ENCODE data around the gene NHEJ1. TPM values are rescaled to one million over a fixed set of nuclear protein-coding genes. Genes with fewer than 3 reads are reported as not detected.

NHEJ1 gene
- total RNA-seq, 2 donors from 2014 or later: 15.2 to 16.9 TPM

DNA sequence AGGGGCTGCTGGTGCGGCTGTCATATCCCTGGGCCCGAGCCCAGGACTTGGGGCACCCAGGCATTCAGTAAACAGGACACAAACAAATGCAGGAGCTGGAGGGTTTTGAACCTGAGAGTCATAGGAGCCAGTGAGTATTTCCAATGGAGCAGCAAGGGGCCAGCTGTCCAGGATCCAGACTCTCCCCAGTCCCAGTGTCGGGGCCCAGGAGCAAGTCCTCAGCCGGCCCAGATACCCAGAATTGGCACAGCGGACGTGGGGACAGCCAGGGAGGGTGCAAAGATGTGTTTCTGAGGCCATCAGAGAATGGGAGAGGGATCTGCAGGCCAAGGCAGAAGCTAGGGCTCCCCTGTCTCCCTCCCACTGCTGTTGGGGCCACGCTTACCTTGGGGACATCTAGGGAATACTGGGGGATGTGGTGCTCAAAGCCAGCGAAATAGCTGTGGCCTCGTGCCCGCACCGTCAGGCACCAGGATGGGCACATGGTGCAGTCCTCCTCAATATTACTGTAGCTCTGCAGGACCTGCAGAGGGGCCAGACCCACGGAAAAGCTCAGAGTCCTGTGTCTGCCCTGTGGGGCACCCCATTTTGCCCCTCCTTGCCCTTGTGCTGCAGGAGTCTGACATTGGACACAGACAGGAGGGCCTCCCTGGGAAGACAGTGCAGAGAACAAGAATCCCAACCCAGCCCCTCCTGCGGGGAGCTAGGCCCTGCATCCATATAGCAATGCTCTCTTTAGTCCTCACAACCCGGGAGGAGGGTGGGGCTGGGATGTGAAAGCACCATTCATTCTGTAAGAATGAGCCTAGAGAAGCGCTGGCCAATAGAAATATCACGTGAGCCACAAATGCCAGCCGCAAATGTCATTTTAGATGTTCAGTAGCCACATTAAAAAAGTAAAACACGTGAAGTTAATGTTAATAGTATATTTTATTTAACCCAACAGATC is 134.7 kb downstream of the NHEJ1 start:
- 85% methylated on average over 18 of the region's 18 CpGs for WGBS
- Histone ChIP-seq H3K4me1 (replicated peaks) (no peaks in the 10 kb centered on the region), H3K27me3 (replicated peaks; ENCODE audit: insufficient read depth) (no peaks in the 10 kb centered on the region), H3K9me3 (no peaks in the 10 kb centered on the region), H3K27ac (no peak overlapping the region), H3K4me3 (no peak overlapping the region), H3K36me3 (no peaks in the 10 kb centered on the region)
- DNase-seq (ENCODE audit: low spot score): no peak
- TF ChIP-seq POLR2AphosphoS5 (IDR thresholded peaks at IDR 0.05) (no peak), POLR2A (IDR thresholded peaks at IDR 0.05) (no peak)
- TF ChIP-seq, protein P1, sequence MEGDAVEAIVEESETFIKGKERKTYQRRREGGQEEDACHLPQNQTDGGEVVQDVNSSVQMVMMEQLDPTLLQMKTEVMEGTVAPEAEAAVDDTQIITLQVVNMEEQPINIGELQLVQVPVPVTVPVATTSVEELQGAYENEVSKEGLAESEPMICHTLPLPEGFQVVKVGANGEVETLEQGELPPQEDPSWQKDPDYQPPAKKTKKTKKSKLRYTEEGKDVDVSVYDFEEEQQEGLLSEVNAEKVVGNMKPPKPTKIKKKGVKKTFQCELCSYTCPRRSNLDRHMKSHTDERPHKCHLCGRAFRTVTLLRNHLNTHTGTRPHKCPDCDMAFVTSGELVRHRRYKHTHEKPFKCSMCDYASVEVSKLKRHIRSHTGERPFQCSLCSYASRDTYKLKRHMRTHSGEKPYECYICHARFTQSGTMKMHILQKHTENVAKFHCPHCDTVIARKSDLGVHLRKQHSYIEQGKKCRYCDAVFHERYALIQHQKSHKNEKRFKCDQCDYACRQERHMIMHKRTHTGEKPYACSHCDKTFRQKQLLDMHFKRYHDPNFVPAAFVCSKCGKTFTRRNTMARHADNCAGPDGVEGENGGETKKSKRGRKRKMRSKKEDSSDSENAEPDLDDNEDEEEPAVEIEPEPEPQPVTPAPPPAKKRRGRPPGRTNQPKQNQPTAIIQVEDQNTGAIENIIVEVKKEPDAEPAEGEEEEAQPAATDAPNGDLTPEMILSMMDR (IDR thresholded peaks at IDR 0.05): no peak
- intact Hi-C loops (cut with DNase I): no loop called here

MicroRNAs encoded within 50 kb of the gene (microRNA counts, 767-probe panel; counts per million panel counts)
- 268 to 431 counts per million in 2 donors for microRNA hsa-miR-3131

Small RNAs within 50 kb of the gene (microRNA-seq; reads per million reads assigned to microRNA genes)
- 0.75 reads per million for gene MIR3131

Small RNAs within 50 kb of the gene (small RNA-seq; reads per million reads assigned to genes)
- gene MIR3131: 0 to 0.20 reads per million in 2 donors
- 0 reads per million in 2 donors for gene RN7SL764P

Other genes starting within 250 kb of the NHEJ1 start
- not detected for gene CDK5R2, start 201.1 kb downstream of the NHEJ1 start, total RNA-seq
- gene FEV, start 175.6 kb downstream of the NHEJ1 start, total RNA-seq: 10 to 100 TPM in 1 of 2 donors, 1 to 10 TPM in 1; 1.8 to 25.9 TPM
- gene CRYBA2, start 167.4 kb downstream of the NHEJ1 start, total RNA-seq: 1 to 10 TPM in 1 of 2 donors, not detected in 1; 3.0 TPM
- gene CFAP65, start 119.3 kb downstream of the NHEJ1 start, total RNA-seq: 1 to 10 TPM in 1 of 2 donors, not detected in 1; 4.4 TPM
- 1 to 10 TPM; 3.2 to 9.6 TPM for gene IHH, start 99.9 kb downstream of the NHEJ1 start, total RNA-seq
- 1 to 10 TPM; 2.3 to 2.9 TPM for gene SLC23A3, start 9.2 kb upstream of the NHEJ1 start, total RNA-seq
- 10 to 100 TPM; 53.6 to 60.1 TPM for gene CNPPD1, start 16.1 kb upstream of the NHEJ1 start, total RNA-seq
- 100 to 1,000 TPM in 1 of 2 donors, 10 to 100 TPM in 1; 84.4 to 142 TPM for gene RETREG2, start 17.5 kb upstream of the NHEJ1 start, total RNA-seq
- gene ZFAND2B, start 46.0 kb upstream of the NHEJ1 start, total RNA-seq: 10 to 100 TPM; 49.0 to 57.2 TPM
- gene ABCB6, start 58.1 kb upstream of the NHEJ1 start, total RNA-seq: 10 to 100 TPM; 31.9 to 32.1 TPM
- gene ATG9A, start 68.8 kb upstream of the NHEJ1 start, total RNA-seq: 10 to 100 TPM; 38.8 to 78.8 TPM
- 10 to 100 TPM; 64.4 to 85.7 TPM for gene ANKZF1, start 69.0 kb upstream of the NHEJ1 start, total RNA-seq
- 10 to 100 TPM; 23.1 to 25.0 TPM for gene GLB1L, start 84.6 kb upstream of the NHEJ1 start, total RNA-seq
- gene STK16, start 84.7 kb upstream of the NHEJ1 start, total RNA-seq: 10 to 100 TPM; 20.5 to 26.1 TPM
- not detected for gene TUBA4B, start 92.4 kb upstream of the NHEJ1 start, total RNA-seq
- gene TUBA4A, start 93.1 kb upstream of the NHEJ1 start, total RNA-seq: 10 to 100 TPM; 43.5 to 51.2 TPM
- 100 to 1,000 TPM; 155 to 163 TPM for gene DNAJB2, start 118.6 kb upstream of the NHEJ1 start, total RNA-seq
- 1 to 10 TPM in 1 of 2 donors, under 1 TPM in 1; 0.09 to 6.6 TPM for gene PTPRN, start 148.6 kb upstream of the NHEJ1 start, total RNA-seq
- not detected for gene RESP18, start 171.9 kb upstream of the NHEJ1 start, total RNA-seq
- gene DNPEP, start 227.1 kb upstream of the NHEJ1 start, total RNA-seq: 10 to 100 TPM; 54.1 to 82.4 TPM